Stimulated activated CD8-positive, alpha-beta memory T cell treated with anti-CD3 and anti-CD28 coated beads, Interleukin-4, amount 100 ng/mL, for 24 hours (primary cell): ENCODE results near the gene DPM3.
"Not testable (repeated sequence)": the region's sequence is repeated elsewhere in the genome, so short reads cannot be mapped to it uniquely, and the experiment has no call there.

Experiments
- DNase-seq: peaks from one replicate; pipeline ENCODE4 v3.0.0-alpha.2; 2020; ENCODE audit warnings: low read depth

DPM3 gene, protein sequence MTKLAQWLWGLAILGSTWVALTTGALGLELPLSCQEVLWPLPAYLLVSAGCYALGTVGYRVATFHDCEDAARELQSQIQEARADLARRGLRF

DNA sequence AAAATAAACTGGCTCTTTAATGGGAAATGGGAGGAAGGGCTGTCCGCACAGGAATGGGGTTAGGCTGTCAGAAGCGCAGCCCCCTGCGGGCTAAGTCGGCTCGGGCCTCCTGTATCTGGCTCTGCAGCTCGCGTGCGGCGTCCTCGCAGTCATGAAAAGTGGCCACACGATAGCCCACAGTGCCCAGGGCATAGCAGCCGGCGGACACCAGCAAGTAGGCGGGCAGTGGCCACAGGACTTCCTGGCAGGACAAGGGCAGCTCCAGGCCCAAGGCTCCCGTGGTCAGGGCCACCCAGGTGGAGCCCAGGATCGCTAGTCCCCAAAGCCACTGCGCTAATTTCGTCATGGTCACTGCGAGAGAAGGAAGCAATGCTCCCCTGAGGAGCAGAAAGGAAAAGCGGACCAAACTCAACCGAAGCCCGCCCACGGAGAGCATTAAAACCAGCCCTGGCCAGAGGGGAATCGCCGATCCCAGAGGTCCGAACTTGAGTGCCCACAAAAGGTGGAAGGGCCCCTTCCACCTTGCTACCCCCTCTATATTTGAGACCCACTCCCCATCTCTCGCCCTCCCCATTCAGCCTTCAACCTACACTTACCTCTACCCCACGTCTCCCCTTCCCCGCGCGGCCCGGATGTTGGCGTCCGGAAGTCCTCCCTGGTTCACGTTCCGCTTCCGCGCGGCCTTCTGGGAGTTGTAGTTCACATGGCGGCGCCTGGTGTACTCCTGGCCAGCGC is at the start of gene DPM3:
TSS of gene DPM3 (minus strand) at position 637 of the 735 bp plus-strand sequence. CDS start at position 346, 291 bp downstream.
- peak; percentile 82 for DNase-seq

DNA sequence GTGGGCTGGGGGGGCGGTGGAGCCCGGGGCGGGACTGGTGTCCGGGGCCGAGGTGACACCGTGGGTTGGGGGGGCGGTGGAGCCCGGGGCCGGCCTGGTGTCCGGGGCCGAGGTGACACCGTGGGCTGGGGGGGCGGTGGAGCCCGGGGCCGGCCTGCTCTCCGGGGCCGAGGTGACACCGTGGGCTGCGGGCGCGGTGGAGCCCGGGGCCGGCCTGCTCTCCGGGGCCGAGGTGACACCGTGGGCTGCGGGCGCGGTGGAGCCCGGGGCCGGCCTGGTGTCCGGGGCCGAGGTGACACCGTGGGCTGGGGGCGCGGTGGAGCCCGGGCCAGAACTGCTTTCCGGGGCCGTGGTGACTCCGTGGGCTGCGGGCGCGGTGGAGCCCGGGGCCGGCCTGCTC is 49.6 kb upstream of the DPM3 start:
- not testable (repeated sequence) for DNase-seq

DNA sequence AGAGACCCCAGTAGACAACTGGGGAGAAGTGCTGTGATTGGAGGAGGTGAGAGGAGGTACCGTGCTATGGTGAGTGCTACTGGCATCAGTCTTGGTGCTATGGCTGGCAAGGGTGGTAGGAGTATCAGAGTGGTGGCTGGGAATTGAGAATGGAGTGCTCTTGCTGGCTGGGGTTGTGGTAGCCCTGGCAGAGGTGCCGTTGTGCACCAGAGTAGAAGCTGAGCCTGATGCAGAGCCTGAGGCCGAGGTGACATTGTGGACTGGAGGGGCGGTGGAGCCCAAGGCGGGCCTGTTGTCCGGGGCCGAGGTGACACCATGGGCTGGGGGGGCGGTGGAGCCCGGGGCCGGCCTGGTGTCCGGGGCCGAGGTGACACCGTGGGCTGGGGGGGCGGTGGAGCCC is 47.9 kb upstream of the DPM3 start:
- no peak for DNase-seq

DNA sequence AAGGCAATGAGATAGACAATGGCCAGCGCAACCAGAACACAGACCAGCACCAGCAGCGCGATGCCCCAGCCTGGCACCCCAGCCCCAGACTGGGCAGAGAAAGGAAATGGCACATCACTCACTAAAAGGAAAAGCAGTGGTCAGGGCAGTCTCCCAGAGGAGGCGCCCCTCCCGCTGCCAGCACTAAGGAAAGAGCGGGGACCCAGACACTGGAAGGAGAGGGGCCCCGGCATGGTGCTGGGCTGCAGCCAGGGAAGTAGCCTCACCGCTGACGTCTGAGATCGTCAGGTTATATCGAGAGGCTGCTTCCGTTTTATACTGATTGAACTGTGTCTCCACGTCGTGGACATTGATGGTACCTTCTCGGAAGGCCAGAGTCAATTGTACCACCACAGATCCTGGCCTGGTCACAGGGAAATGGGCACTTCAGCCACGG is 47.1 kb upstream of the DPM3 start:
- no peak for DNase-seq

DNA sequence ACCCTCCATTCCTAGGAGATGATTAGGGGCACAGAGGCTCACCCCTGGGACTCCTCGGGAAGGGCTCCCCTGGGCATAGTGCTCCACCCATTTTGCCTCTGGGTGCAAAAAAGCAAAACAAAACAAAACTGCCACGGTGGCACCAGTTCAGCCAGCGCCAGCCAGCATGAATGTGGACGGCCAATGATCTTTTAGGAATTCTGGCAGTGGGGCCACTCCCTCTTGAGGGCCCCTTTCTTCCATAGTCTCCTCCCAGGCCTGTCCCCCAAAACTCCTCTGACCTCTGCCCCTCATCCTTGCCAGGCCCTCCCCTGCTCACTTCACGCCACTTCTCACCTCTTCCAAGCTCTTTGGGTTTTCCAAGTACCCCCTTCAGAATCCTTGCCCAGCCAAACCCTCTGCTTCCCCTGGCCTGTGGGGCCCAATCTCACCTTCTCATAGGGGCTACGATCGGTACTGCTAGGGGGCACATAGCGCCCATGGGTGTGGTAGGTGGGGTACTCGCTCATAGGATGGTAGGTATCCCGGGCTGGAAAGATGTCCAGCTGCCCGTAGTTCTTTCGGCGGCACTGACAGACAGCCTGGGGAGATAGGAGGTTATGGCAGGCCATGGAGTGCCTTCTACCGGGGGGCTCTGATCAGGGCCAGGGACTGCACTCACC is 46.6 kb upstream of the DPM3 start:
- no peak for DNase-seq

DNA sequence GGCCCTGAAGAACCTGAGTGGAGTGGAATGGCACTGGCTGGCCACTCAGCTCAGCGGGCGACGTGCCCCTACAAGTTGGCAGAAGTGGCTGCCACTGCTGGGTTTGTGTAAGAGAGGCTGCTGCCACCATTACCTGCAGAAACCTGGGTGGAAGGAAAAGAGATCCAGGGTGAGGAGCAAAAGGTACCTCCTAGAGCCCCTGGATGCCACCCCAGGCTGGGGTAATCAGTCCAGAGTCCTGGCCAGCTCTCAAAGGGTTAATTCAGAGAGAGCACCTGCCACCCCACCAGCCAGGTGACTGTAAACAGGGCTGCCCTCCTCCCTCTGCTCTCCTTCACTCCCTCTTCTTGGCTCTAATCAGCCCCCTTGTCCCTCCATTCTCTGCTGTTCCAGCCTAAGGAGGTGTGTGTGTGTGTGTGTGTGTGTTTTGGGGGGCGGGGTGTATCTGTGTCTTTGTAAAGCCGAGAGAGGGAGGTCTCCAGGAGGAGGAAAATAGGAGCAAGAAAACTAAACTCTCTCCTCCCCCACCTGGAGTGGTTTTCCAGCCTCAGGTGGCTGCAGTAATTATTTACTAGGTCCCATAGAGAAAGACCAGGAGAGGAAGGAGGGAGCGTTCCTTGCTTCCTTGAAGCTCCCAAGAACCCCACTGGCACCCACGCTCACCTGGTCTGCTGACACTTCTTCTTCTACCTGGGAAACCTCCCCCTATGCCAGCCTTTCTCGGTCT is 45.9 kb upstream of the DPM3 start:
- DNase-seq = no peak

DNA sequence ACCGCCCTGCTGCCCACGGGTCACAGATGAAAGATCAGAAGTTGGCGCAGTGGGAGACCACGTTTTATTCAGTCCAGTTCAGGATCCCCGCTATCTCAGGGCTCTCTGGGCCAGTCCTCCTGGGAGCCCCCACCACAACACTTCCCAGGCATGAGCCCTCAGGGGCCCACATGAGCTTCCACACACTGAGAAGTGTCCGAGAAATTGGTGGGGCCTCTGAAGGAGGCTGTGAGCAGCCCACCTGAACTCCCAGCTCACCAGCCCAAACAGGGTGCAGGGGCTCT is 45.4 kb upstream of the DPM3 start:
- no peak for DNase-seq

DNA sequence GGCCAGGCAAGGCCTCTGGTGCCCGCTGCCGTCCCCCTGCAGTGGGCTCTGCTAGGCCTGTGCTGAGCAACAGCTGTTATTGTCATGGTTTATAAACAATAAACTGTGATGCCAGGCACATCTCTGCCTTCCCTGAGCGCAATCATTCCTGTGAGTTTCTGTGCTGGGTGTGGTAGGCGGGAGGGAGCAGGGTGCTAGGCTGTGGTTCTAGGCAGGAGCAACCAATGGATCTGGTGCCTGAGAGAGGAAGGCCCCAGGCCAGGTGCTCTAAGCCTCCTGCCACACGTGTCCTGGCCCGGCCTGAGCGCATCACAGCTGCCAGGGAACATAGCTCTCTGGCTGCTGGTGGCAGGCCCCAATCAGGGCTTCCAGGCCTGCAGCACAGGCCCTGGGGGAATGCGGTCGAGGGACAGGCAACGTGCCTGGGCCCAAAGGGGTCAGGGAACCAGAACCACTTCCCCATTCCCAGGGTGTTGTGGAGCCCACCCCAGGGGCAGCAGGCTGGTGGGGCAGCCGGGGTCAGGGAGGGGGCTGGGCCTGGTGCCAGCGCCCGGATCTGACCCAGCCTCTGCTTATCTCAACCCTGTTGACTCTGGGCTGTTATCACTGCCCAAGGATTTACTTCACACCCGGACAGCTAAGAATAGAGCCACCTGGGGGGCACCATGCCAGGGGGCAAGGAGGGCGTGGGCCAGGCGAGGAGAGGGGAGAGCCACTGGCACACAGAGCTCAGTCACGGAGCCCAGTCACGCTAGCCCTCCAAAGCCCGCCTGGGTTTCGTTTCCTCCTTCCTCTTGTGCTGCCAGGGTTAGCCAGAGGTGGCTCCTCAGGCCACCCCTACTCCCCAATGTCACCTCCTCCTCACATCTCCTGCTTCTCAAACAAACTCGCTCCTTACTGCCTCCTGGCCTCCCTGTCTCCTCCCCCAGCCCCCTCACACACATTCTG is 44.8 kb upstream of the DPM3 start:
- no peak for DNase-seq

DNA sequence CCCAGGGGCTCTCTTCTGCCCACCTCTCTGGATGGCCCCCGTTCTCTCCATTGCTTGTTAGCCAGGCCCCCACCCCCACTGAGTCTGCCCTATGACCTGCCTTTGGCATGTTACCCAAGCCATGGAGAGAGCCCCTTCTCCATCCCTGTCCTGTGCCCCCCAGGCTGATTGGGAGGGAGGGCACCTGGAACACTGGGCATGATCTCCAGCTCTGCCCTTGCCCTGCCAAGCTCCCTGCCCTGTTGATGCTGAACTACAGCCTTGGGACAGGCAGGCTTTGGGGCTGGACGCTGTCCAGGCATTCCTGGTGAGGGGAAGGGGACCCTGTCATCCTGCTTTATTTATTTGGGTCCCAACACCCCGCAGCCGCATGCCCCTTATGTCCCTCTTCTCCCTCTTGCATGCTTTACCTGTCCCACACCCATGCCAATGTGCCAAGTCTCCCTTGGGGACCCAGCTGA is 44.0 kb upstream of the DPM3 start:
- DNase-seq = no peak

DNA sequence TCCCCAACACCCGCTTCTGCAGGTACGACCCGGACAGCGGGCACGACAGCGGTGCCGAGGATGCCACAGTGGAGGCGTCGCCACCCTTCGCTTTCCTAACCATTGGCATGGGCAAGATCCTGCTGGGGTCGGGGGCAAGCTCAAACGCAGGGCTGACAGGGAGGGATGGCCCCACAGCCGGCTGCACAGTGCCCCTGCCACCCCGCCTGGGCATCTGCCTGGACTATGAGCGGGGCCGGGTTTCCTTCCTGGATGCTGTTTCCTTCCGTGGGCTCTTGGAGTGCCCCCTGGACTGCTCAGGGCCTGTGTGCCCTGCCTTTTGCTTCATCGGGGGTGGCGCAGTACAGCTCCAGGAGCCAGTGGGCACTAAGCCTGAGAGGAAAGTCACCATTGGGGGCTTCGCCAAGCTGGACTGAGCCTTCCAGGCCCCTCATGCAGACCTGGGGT is 43.5 kb upstream of the DPM3 start:
- no peak for DNase-seq

DNA sequence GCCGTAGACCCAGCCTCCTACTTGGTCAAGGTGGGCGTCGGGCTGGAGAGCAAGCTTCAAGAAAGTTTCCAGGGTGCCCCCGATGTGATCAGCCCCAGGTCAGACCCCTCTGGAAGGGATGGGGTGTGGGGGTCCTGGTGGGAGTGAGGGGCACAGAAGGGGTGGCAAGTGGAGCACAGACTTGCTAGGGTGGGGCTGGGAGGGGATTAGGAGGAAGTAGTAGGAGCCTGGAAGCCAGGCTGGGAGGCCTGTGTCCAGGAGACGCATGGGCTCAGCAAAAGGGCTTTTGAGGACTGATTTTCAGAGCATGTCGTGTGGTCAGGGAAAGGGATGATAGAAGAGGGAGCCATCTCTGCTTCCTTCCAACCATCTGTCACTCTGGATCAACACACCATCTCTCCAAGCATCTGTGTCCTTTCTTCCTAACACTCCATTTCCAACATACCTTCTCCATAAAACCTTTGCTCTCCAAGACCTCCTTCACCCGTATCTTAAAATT is 41.8 kb upstream of the DPM3 start:
- no peak for DNase-seq

DNA sequence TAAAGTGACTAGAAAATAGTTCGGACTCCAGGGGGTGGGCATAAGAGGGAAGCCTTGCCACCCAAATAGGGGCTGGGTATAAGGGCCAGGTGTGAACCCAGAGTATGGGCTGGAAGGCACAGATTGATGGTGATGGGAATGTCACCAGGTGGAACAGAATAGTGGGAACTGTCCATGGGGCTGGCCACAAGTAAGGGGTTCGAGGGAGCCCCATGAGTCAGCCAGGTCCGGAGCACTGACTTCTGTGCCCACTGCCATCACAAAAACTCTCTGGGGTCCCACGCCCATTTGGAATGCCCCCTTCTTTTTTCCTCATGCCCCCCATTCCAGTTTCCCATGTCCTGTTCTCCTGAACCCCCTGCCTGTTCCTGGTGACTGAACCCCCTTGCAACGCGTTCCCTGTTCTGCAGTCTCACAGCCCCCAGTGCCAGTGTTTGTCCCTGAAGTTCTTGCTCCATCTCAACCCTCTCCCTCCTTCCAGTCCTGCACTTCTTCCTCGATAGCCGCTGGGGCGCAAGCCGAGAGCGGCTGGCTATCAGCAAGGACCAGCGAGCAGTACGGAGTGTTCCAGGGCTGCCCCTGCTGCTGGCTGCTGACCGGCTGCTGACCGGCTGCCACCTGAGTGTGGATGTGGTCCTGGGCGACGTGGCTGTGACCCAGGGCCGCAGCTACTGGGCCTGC is 41.2 kb upstream of the DPM3 start:
- no peak for DNase-seq

DNA sequence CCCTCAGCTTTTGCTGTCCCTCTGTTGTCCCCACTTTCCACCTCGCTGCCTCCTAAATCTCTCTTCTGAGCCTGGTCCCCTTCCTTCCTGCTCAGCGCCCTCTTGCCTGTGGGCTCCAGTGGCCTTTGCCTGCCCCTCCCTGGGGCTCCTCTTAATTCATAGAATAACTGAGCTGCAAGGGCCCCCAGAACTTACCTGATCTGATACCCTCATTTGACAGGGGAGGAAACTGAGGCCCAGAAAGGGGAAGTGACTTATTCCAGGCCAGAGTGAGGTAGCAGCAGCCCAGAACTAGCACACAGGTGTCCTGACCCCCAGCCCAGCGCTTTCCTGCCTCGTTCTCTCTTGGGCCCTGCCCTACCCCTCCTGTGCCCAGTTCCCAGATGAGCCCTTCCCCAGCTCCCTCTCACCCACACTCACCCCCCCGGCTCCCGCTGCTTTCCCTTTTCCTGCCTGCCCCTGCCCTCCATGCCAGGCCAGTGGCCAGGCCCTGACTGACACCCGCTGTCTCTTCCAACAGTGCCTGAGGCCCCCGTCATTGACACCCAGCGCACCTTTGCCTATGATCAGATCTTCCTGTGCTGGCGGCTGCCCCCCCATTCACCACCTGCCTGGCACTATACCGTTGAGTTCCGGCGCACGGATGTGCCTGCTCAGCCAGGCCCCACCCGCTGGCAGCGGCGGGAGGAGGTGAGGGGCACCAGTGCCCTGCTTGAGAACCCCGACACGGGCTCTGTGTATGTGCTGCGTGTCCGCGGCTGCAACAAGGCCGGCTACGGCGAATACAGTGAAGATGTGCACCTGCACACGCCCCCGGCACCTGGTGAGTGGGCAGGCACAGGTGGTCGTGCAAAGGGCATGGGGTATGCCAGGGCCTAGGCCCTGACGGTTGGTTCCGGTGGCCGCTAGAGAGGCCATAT is 39.0 kb upstream of the DPM3 start:
- no peak for DNase-seq

DNA sequence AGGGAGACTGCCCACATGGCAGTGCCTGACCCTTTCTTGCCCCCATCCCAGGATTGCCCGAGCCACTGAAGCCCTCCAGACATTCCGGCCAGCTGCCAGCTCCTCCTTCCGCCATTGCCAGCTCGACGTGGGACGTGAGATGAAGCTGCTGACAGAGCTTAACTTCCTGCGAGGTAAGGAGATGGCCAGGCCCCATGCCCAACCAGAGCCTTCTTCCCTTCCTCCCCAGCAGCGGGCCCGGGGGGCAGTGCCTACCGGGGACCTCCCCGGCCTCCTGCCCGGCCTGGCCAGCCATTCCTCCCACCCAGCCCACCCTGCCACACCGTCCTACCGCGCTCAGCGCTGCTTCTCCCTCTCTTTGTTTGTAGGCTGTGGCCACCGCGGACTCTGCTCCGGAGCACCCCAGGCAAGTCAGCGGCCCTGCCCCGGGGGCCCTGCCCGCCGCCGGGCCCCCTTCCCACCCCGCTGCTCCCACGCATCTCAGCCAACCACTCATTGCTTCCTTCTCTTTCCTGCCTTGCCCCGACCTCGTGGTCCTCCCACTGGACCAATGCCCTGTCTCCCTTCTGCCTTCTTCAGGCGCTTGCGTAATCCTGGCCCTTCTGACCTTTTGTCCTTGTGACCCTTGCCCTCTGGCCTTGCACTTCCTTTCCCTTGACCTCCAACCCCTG is 38.2 kb upstream of the DPM3 start:
- DNase-seq = no peak

DNA sequence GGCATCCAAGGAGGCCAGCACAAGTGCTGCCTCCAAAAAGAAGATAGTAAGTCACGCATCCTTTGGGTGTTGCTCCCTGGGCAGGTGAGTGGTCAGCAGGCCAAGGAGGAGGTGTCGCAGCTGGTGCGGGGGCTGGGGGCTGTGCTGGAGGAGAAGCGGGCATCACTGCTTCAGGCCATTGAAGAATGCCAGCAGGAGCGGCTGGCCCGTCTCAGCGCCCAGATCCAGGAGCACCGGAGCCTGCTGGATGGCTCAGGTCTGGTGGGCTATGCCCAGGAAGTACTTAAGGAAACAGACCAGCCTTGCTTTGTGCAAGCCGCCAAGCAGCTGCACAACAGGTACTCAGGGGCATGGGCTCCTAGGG is 37.6 kb upstream of the DPM3 start:
- DNase-seq = no peak

DNA sequence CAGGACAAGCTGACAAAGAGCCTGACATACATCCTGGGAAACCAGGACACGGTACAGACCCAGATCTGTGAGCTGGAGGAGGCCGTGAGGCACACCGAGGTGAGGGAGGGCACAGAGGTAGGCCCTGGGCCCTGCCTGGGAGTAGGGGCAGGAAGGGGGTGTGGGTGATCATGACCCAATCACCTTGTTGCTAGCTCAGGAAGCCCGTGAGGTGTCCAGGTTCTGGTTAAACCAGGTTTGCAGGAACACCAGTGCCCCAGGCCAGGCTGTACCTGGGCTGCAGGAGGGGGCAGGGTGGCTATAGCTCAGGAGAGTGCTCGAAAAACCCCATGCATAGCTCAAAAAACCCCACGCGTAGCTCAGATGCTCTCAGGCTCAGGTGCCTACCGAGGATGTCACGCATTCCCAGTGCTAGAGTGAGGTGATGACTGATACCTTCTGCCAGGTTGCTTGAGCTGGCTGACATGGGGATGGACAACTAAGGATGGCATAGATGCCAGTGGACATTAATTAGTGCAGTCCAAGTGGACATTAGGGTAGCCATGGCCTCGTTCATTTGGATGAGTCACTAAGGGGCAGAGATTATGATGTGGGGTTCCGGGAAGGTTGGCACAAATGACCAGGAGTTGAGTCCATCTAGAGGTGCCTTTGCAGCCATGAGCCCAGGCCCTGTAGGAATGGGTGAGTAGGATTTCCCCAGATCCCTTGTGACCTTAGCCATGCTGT is 37.0 kb upstream of the DPM3 start:
- no peak for DNase-seq

DNA sequence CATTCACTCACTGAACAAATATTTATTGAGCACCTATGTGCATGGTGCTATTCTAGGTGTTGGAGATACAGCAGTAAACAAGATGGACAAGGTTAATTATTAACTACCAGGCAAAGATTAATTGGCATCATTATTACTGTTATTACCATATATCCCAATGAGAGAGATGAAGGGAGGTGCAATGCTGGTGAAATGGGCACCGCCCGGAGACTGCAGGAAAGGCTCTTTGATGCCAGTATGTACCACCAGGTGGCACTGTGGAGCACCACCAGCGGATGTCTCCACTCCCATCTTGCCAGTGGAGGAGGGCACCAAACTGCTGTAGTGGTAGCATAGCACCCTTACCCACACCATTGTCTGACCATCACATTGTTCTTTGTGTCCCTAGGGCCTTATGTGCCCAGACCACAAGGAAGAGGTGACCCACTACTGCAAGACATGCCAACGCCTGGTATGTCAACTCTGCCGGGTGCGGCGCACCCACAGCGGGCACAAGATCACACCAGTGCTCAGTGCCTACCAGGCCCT is 36.3 kb upstream of the DPM3 start:
- peak; percentile 75 for DNase-seq

DNA sequence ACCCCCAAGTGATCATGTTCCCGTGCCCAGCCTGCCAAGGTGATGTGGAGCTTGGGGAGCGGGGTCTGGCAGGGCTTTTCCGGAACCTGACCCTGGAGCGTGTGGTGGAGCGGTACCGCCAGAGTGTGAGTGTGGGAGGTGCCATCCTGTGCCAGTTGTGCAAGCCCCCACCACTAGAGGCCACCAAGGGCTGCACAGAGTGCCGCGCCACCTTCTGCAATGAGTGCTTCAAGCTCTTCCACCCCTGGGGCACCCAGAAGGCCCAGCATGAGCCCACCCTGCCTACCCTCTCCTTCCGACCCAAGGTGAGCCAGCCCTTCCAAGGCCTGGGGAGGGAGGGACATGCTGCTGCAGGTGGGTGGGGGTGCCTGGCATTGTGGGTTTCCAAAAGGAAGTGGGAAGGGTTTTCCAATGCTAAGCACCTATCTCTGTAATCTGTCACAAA is 35.6 kb upstream of the DPM3 start:
- DNase-seq = no peak
